Measurements from ENCODE around the gene P2RX3.
"Not testable (repeated sequence)": the region's sequence is repeated elsewhere in the genome, so short reads cannot be mapped to it uniquely, and the experiment has no call there.

P2RX3 gene

GRCh38 chr11:57325735-57326048 lies 12.5 kb upstream of the P2RX3 start:
- DNase-seq: peak in 1 of 2 experiments; percentile 37

GRCh38 chr11:57327721-57328120 lies 10.4 kb upstream of the P2RX3 start:
- DNase-seq: no peak

GRCh38 chr11:57330029-57330428 lies 8.1 kb upstream of the P2RX3 start:
- no peak for DNase-seq

GRCh38 chr11:57331720-57332119 lies 6.4 kb upstream of the P2RX3 start:
- DNase-seq: no peak

GRCh38 chr11:57332694-57333440 lies 5.3 kb upstream of the P2RX3 start:
- no peak for DNase-seq

GRCh38 chr11:57335023-57335342 lies 3.2 kb upstream of the P2RX3 start:
- no peak for DNase-seq

GRCh38 chr11:57335343-57336110 lies 2.6 kb upstream of the P2RX3 start, which contains the start of gene SSRP1:
Gene SSRP1, minus strand, starts transcription at chr11:57335892. Its CDS starts 771 bp downstream, at chr11:57335121.
- peak; percentile 86 to 90 for DNase-seq

GRCh38 chr11:57336111-57336666 lies 2.0 kb upstream of the P2RX3 start:
- no peak for DNase-seq

- not testable (repeated sequence) for DNase-seq
Measured at GRCh38 chr11:57336856-57337255, 1.3 kb upstream of the P2RX3 start.

GRCh38 chr11:57339328-57339727 lies 1.2 kb downstream of the P2RX3 start:
- DNase-seq: no peak

GRCh38 chr11:57340039-57340615 lies 2.0 kb downstream of the P2RX3 start:
- no peak for DNase-seq

GRCh38 chr11:57341250-57341808 lies 3.2 kb downstream of the P2RX3 start:
- DNase-seq: no peak

GRCh38 chr11:57342702-57343101 lies 4.5 kb downstream of the P2RX3 start:
- DNase-seq: no peak

GRCh38 chr11:57343825-57344224 lies 5.7 kb downstream of the P2RX3 start:
- DNase-seq: no peak

GRCh38 chr11:57344826-57345225 lies 6.7 kb downstream of the P2RX3 start:
- DNase-seq: no peak

GRCh38 chr11:57345555-57346211 lies 7.5 kb downstream of the P2RX3 start:
- DNase-seq: peak; percentile 75

GRCh38 chr11:57347336-57347735 lies 9.2 kb downstream of the P2RX3 start:
- no peak for DNase-seq

- DNase-seq: no peak
Measured at GRCh38 chr11:57348052-57348451, 9.9 kb downstream of the P2RX3 start.

GRCh38 chr11:57348636-57349313 lies 10.6 kb downstream of the P2RX3 start:
- no peak for DNase-seq

- DNase-seq: no peak
Measured at GRCh38 chr11:57349491-57350274, 11.5 kb downstream of the P2RX3 start.

GRCh38 chr11:57353036-57353435 lies 14.9 kb downstream of the P2RX3 start:
- DNase-seq: no peak

GRCh38 chr11:57353446-57353845 lies 15.3 kb downstream of the P2RX3 start:
- no peak for DNase-seq

All from NCI-H2081 (cell line).